CD14-positive monocyte (primary cell): Measurements from ENCODE around the gene TSHZ2. TPM values are rescaled to one million over a fixed set of nuclear protein-coding genes. Genes with fewer than 3 reads are reported as not detected.

Source experiments
- DNase-seq, 3 donors: peaks; one replicate each; pipeline ENCODE4 v3.0.0-alpha.2; 2011 to 2022
- H2AFZ ChIP-seq: 2 replicates; pipeline ENCODE4 v1.6.0; 2012; ENCODE audit warnings: mild to moderate bottlenecking, low read depth, low read length, inconsistent platforms; ENCODE audit not compliant: insufficient read depth, poor library complexity, severe bottlenecking
- H3K27ac ChIP-seq, 2 donors: 1 replicate in 1 of 2; 2 replicates in 1 of 2; pipeline ENCODE4 v1.5.1; 2012 to 2013; ENCODE audit warnings: low read length in 2 of 2, control low read depth in 1 of 2, inconsistent platforms in 1 of 2, low read depth in 1 of 2, mild to moderate bottlenecking in 1 of 2
- H3K27me3 ChIP-seq, 2 donors: one replicate each; pipeline versions ENCODE4 v1.6.0 to v1.6.1; 2011 to 2013; ENCODE audit warnings: low read length in 2 of 2; ENCODE audit not compliant: control insufficient read depth in 2 of 2, insufficient read depth in 2 of 2
- H3K36me3 ChIP-seq, 2 donors: replicated peaks in 1 of 2; 1 replicate in 1 of 2; 2 replicates in 1 of 2; pipeline versions ENCODE4 v1.5.1 to v1.6.1; 2012 to 2013; ENCODE audit warnings: low read length in 2 of 2, control low read depth in 1 of 2, inconsistent platforms in 1 of 2, mild to moderate bottlenecking in 1 of 2; ENCODE audit not compliant: insufficient read depth in 2 of 2, control insufficient read depth in 1 of 2
- H3K4me1 ChIP-seq, 2 donors: 1 replicate in 1 of 2; 2 replicates in 1 of 2; pipeline versions ENCODE4 v1.5.1 to v1.6.1; 2012 to 2013; ENCODE audit warnings: low read length in 2 of 2, control low read depth in 1 of 2, inconsistent platforms in 1 of 2, mild to moderate bottlenecking in 1 of 2, moderate library complexity in 1 of 2; ENCODE audit not compliant: insufficient read depth in 2 of 2, control insufficient read depth in 1 of 2
- H3K4me2 ChIP-seq: replicated peaks from 2 replicates; pipeline ENCODE3; 2012; ENCODE audit warnings: low read length, moderate library complexity, mild to moderate bottlenecking; ENCODE audit not compliant: poor library complexity, severe bottlenecking; ENCODE audit errors: extremely low read depth
- H3K4me3 ChIP-seq, 3 experiments: fragments of 200-600 bp in 1 of 3; sonication (generic) in 1 of 3; replicated peaks in 1 of 3; 1 replicate in 2 of 3; 2 replicates in 1 of 3; pipeline ENCODE4 v1.5.1; 2011 to 2013; ENCODE audit warnings: low read length in 3 of 3, mild to moderate bottlenecking in 3 of 3, control low read depth in 2 of 3, low read depth in 2 of 3, inconsistent platforms in 1 of 3, moderate library complexity in 1 of 3
- H3K79me2 ChIP-seq: 2 replicates; pipeline ENCODE4 v1.6.0; 2012; ENCODE audit warnings: mild to moderate bottlenecking, control low read depth, inconsistent platforms, low read length, moderate library complexity; ENCODE audit not compliant: insufficient read depth
- H3K9ac ChIP-seq: 2 replicates; pipeline ENCODE4 v1.6.0; 2017; ENCODE audit warnings: low read length, mild to moderate bottlenecking; ENCODE audit not compliant: insufficient read depth, poor library complexity, severe bottlenecking
- H3K9me3 ChIP-seq, 2 donors: replicated peaks in 1 of 2; 1 replicate in 1 of 2; 2 replicates in 1 of 2; pipeline versions ENCODE4 v1.5.1 to v1.6.1; 2012 to 2013; ENCODE audit warnings: low read length in 2 of 2, control low read depth in 1 of 2; ENCODE audit not compliant: control insufficient read depth in 1 of 2, insufficient read depth in 1 of 2
- H4K20me1 ChIP-seq: 2 replicates; pipeline ENCODE4 v1.6.0; 2012; ENCODE audit warnings: mild to moderate bottlenecking, low read length, control low read depth, moderate library complexity; ENCODE audit not compliant: insufficient read depth
- H3K27ac Mint-ChIP-seq, 7 donors: one replicate each; pipeline ENCODE4 v1.8.0; 2020; ENCODE audit warnings: mild to moderate bottlenecking in 7 of 7, mixed read lengths in 7 of 7, moderate library complexity in 6 of 7, inconsistent platforms in 2 of 7
- H3K27me3 Mint-ChIP-seq, 3 donors: one replicate each; pipeline ENCODE4 v1.8.0; 2021 to 2022; ENCODE audit warnings: low read depth in 3 of 3, mild to moderate bottlenecking in 3 of 3, mixed read lengths in 3 of 3, moderate library complexity in 3 of 3, inconsistent platforms in 1 of 3
- H3K36me3 Mint-ChIP-seq, 2 donors: one replicate each; pipeline ENCODE4 v1.8.0; 2020; ENCODE audit warnings: mixed read lengths in 2 of 2, inconsistent platforms in 1 of 2, mild to moderate bottlenecking in 1 of 2
- H3K4me1 Mint-ChIP-seq: one replicate; pipeline ENCODE4 v1.8.0; 2020; ENCODE audit warnings: mild to moderate bottlenecking, mixed read lengths
- H3K4me3 Mint-ChIP-seq, 2 donors: one replicate each; pipeline ENCODE4 v1.8.0; 2020; ENCODE audit warnings: mild to moderate bottlenecking in 2 of 2, mixed read lengths in 2 of 2, moderate library complexity in 1 of 2
- H3K9me3 Mint-ChIP-seq, 7 donors: one replicate each; pipeline ENCODE4 v1.8.0; 2020 to 2022; ENCODE audit warnings: mixed read lengths in 7 of 7, mild to moderate bottlenecking in 6 of 7, moderate library complexity in 6 of 7, inconsistent platforms in 2 of 7
- WGBS: methylation state at CpG from one replicate; pipeline ENCODE4 v1.1.5; 2013; ENCODE audit warnings: missing lambda C conversion rate; ENCODE audit not compliant: insufficient coverage; 5-methylcytosine and 5-hydroxymethylcytosine counted together
- intact Hi-C, 2 donors: fragments of 100-400 bp; cut with micrococcal nuclease; formaldehyde crosslinking; loops; one replicate each; pipeline versions ENCODE4 v1.15.0 to v1.15.1; 2023
- polyA plus RNA-seq, 3 donors: library from polyadenylated mRNA; depleted of rRNA in 1 of 3; unstranded in 2 of 3; stranded (reverse) in 1 of 3; fragments of 300-500 nt in 2 of 3; fragments of >200 nt in 1 of 3; fragmentation: Illumina TruSeq in 2 of 3; gene quantifications; 1 replicate in 2 of 3; 2 replicates in 1 of 3; pipeline ENCODE4 v1.2.3, GENCODE V29; 2012 to 2021
- TF ChIP-seq, protein P1 (sequence below): fragments of 200-600 bp; IDR thresholded peaks from one replicate; pipeline ENCODE4 v1.8.0; 2022; ENCODE audit warnings: antibody characterized with exemption, mild to moderate bottlenecking

TSHZ2 gene
- polyA plus RNA-seq, 3 donors, result not detected

DNA sequence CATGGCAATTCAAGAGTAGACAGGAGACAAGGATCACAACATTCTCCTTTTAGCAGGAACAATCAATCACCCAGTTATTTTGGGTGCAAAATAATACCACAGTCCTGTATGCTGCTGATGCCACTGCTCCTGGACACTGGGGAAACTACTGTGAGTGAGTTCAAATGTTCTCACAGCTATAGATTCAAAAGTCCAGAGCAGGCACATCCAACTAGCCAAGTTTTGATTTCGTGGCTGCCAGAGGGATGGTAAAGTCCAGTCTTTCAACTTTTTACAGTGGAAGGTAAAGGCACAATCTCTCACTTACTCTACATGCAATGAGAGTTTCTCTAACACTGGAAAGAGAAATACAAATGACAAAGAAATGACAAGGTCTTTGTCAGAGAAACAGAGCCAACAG, 26.9 kb upstream of the TSHZ2 start:
- Histone ChIP-seq H3K27me3 (no peaks in the 10 kb centered on the region), H3K27ac (no peak overlapping the region), H3K9ac (no peak overlapping the region), H4K20me1 (no peaks in the 10 kb centered on the region), H3K36me3 (no peaks in the 10 kb centered on the region), H3K4me2 (no peak overlapping the region), H2AFZ (no peak overlapping the region), H3K9me3 (peaks cover 0 to 3% of the 10 kb centered on the region in 2 donors), H3K4me3 (no peak overlapping the region), H3K4me1 (no peaks in the 10 kb centered on the region), H3K79me2 (no peaks in the 10 kb centered on the region)
- DNase-seq, result no peak
- H3K9me3 Mint-ChIP-seq, result peaks cover 0 to 8% (median 2%) of the 10 kb centered on the region in 7 donors
- intact Hi-C loops, result no loop called here
- no peak overlapping the region for H3K4me3 Mint-ChIP-seq
- H3K36me3 Mint-ChIP-seq, result no peaks in the 10 kb centered on the region
- no peaks in the 10 kb centered on the region for H3K4me1 Mint-ChIP-seq
- H3K27ac Mint-ChIP-seq, result no peak overlapping the region
- no peaks in the 10 kb centered on the region for H3K27me3 Mint-ChIP-seq
- no CpG with 5 or more reads among the region's 1 CpG for WGBS
- TF ChIP-seq, protein P1, sequence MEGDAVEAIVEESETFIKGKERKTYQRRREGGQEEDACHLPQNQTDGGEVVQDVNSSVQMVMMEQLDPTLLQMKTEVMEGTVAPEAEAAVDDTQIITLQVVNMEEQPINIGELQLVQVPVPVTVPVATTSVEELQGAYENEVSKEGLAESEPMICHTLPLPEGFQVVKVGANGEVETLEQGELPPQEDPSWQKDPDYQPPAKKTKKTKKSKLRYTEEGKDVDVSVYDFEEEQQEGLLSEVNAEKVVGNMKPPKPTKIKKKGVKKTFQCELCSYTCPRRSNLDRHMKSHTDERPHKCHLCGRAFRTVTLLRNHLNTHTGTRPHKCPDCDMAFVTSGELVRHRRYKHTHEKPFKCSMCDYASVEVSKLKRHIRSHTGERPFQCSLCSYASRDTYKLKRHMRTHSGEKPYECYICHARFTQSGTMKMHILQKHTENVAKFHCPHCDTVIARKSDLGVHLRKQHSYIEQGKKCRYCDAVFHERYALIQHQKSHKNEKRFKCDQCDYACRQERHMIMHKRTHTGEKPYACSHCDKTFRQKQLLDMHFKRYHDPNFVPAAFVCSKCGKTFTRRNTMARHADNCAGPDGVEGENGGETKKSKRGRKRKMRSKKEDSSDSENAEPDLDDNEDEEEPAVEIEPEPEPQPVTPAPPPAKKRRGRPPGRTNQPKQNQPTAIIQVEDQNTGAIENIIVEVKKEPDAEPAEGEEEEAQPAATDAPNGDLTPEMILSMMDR, result no peak

DNA sequence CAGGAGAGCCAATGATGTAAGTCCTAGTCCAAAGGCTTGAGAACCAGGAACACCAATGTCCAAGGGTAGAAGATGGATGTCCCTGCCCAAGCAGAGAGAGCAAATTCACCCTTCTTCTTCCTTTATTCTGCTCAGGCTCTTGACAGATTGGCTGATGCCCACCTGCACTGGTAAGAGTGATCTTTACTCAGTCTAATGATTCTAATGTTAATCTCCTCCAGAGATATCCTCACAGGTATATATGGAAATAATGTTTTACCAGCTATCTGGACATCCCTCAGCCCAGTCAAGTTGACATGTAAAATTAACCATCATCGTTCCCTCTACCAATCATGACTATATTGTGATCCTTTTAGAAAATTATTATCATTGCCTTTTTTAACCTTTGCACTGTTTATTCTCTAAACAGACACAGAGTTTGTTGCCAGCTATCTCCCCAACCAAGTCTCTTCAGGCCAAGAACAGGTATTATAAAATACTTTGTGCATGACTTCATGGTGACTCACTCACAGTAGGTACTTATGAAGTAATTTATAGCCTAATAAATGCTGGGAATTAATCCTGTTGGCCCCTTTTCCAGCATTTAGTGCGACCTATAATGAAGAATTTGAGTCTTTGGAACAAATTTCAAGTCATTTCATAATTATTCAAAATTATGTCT, 26.2 kb upstream of the TSHZ2 start:
- H3K79me2 ChIP-seq, result no peaks in the 10 kb centered on the region
- no peak overlapping the region for H3K4me3 ChIP-seq
- Mint-ChIP-seq H3K27me3 (peaks cover 0 to 1% (median 0%) of the 10 kb centered on the region in 3 donors), H3K36me3 (no peaks in the 10 kb centered on the region), H3K4me1 (no peaks in the 10 kb centered on the region), H3K9me3 (peaks cover 0 to 8% (median 2%) of the 10 kb centered on the region in 7 donors), H3K4me3 (no peak overlapping the region), H3K27ac (no peak overlapping the region)
- no peak overlapping the region for H3K4me2 ChIP-seq
- no CpG with 5 or more reads among the region's 2 CpGs for WGBS
- TF ChIP-seq, protein P1, result no peak
- H2AFZ ChIP-seq, result no peak overlapping the region
- peaks cover 0 to 3% of the 10 kb centered on the region in 2 donors for H3K9me3 ChIP-seq
- intact Hi-C loops, result no loop called here
- no peaks in the 10 kb centered on the region for H4K20me1 ChIP-seq
- no peaks in the 10 kb centered on the region for H3K4me1 ChIP-seq
- H3K27ac ChIP-seq, result no peak overlapping the region
- no peak overlapping the region for H3K9ac ChIP-seq
- H3K27me3 ChIP-seq, result no peaks in the 10 kb centered on the region
- H3K36me3 ChIP-seq, result no peaks in the 10 kb centered on the region
- no peak for DNase-seq
